H1 (cell line): Measurements from ENCODE around the gene TAF4. TPM values are rescaled to one million over a fixed set of nuclear protein-coding genes. Genes with fewer than 3 reads are reported as not detected.

Experiments used
- BRCA1 ChIP-seq: IDR thresholded peaks from 2 replicates; pipeline ENCODE4 v1.6.1; 2012; ENCODE audit warnings: low read depth, low read length, improper control_type of control experiment
- RXRA ChIP-seq: IDR thresholded peaks from 2 replicates; pipeline ENCODE4 v1.6.1; 2011; ENCODE audit warnings: low read depth, mild to moderate bottlenecking, low read length, moderate library complexity; ENCODE audit not compliant: insufficient read depth
- polyA plus RNA-seq, 7 experiments: library from polyadenylated mRNA; depleted of rRNA in 3 of 7; stranded (reverse) in 5 of 7; unstranded in 2 of 7; fragments of >200 nt in 5 of 7; fragments of 200-250 nt in 2 of 7; gene quantifications; 1 replicate in 5 of 7; 2 replicates in 1 of 7; 4 replicates in 1 of 7; pipeline versions ENCODE4 v1.2.1 to v1.2.3, GENCODE V29; 2011 to 2013; ENCODE audit warnings: missing spikeins in 2 of 7, mixed read lengths in 2 of 7
- total RNA-seq: library from RNA; stranded (reverse); fragmentation: NEBNext Ultra II Directional; extraction: Animal tissue kit (Norgen Biotek cat#: 25700); gene quantifications from 2 replicates; pipeline ENCODE4 v1.2.1, GENCODE V29; 2021
- TF ChIP-seq, protein P1 (sequence below): IDR thresholded peaks from 2 replicates; pipeline ENCODE4 v1.6.1; 2011; ENCODE audit warnings: low read depth, mild to moderate bottlenecking, low read length; ENCODE audit not compliant: insufficient read depth

Gene TAF4
- total and polyA plus RNA-seq, 2 of the 8 experiments (the other 6 are each of a cell fraction or from before 2014, with no cell fraction given) = 16.0 to 30.1 TPM

GRCh38 chr20:62046431-62046830 lies 19.2 kb downstream of the TAF4 start (continued):
- TF ChIP-seq, protein P1, sequence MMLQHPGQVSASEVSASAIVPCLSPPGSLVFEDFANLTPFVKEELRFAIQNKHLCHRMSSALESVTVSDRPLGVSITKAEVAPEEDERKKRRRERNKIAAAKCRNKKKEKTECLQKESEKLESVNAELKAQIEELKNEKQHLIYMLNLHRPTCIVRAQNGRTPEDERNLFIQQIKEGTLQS = no peak
- no peak for TF ChIP-seq RXRA
- TF ChIP-seq BRCA1 = no peak
